Body of pancreas (tissue), 4 donors: ENCODE data around the gene ZC3HAV1. TPM values are rescaled to one million over a fixed set of nuclear protein-coding genes. Genes with fewer than 3 reads are reported as not detected.
A peak's percentile ranks its signal among the peaks of the same experiment; 100 is the strongest.

ENCODE experiments used
- ATAC-seq: fragments of 150-250 bp; one replicate; pipeline ENCODE4 v1.9.1; 2016
- DNase-seq, 4 donors: peaks; one replicate each; pipeline ENCODE4 v3.0.0-alpha.2; 2019
- H3K27ac ChIP-seq, 4 donors: fragments of 200-600 bp; sonication (generic); 1 replicate in 3 of 4; 2 replicates in 1 of 4; pipeline versions ENCODE4 v1.5.1 to v1.6.1; 2016 to 2019; ENCODE audit warnings: mild to moderate bottlenecking in 1 of 4, mixed read lengths in 1 of 4, moderate library complexity in 1 of 4
- H3K27me3 ChIP-seq, 2 donors: fragments of 200-600 bp; sonication (generic); one replicate each; pipeline ENCODE4 v1.6.0; 2016; ENCODE audit warnings: mild to moderate bottlenecking in 1 of 2
- H3K36me3 ChIP-seq, 2 donors: fragments of 200-600 bp; sonication (generic); replicated peaks in 1 of 2; 2 replicates each; pipeline ENCODE4 v1.5.1; 2016; ENCODE audit warnings: low read depth in 2 of 2; ENCODE audit not compliant: insufficient read depth in 1 of 2
- H3K4me1 ChIP-seq: fragments of 200-600 bp; sonication (generic); one replicate; pipeline ENCODE4 v1.6.0; 2016
- H3K4me3 ChIP-seq, 2 donors: fragments of 200-600 bp; sonication (generic); 1 replicate in 1 of 2; 2 replicates in 1 of 2; pipeline ENCODE4 v1.5.1; 2016 to 2019
- H3K9me3 ChIP-seq, 3 donors: fragments of 200-600 bp; sonication (generic); 1 replicate in 2 of 3; 2 replicates in 1 of 3; pipeline ENCODE4 v1.5.1; 2016
- POLR2A ChIP-seq, 3 donors: fragments of 450-650 bp; IDR thresholded peaks; one replicate each; pipeline ENCODE4 v1.6.1; 2016; ENCODE audit warnings: antibody characterized with exemption in 3 of 3, mild to moderate bottlenecking in 2 of 3
- WGBS, 2 donors: methylation state at CpG; one replicate each; pipeline ENCODE4 v1.1.5; 2017; 5-methylcytosine and 5-hydroxymethylcytosine counted together
- intact Hi-C: fragments of 100-400 bp; cut with DNase I; formaldehyde crosslinking; loops from one replicate; pipeline ENCODE4 v1.15.1; 2023
- total RNA-seq, 2 donors: library from RNA; depleted of rRNA; stranded (reverse); fragments of >200 nt; gene quantifications; one replicate each; pipeline ENCODE4 v1.1.0, GENCODE V29; 2016
- TF ChIP-seq, protein P1 (sequence below), 7 experiments: fragments of 450-650 bp in 4 of 7; fragments of 200-600 bp in 3 of 7; sonication (generic) in 3 of 7; IDR thresholded peaks; one replicate each; pipeline ENCODE4 v1.5.1; 2016 to 2019; ENCODE audit warnings: antibody characterized with exemption in 7 of 7

ZC3HAV1 gene
- total RNA-seq, 2 donors from 2014 or later = 13.5 to 14.5 TPM

- DNase-seq = no peak
- ATAC-seq = no peak
- TF ChIP-seq, protein P1, sequence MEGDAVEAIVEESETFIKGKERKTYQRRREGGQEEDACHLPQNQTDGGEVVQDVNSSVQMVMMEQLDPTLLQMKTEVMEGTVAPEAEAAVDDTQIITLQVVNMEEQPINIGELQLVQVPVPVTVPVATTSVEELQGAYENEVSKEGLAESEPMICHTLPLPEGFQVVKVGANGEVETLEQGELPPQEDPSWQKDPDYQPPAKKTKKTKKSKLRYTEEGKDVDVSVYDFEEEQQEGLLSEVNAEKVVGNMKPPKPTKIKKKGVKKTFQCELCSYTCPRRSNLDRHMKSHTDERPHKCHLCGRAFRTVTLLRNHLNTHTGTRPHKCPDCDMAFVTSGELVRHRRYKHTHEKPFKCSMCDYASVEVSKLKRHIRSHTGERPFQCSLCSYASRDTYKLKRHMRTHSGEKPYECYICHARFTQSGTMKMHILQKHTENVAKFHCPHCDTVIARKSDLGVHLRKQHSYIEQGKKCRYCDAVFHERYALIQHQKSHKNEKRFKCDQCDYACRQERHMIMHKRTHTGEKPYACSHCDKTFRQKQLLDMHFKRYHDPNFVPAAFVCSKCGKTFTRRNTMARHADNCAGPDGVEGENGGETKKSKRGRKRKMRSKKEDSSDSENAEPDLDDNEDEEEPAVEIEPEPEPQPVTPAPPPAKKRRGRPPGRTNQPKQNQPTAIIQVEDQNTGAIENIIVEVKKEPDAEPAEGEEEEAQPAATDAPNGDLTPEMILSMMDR (IDR thresholded peaks at IDR 0.05) = no peak
- intact Hi-C loops = loop anchor here (5.0 kb wide), 1 partner anchor 189 kb away; no protein-coding TSS in a partner anchor
- 80 to 82% methylated on average over 11 of the region's 11 CpGs for WGBS, 2 donors
- Histone ChIP-seq H3K4me1 (no peaks in the 10 kb centered on the region), H3K27ac (no peak overlapping the region), H3K9me3 (no peaks in the 10 kb centered on the region), H3K4me3 (no peak overlapping the region), H3K36me3 (peaks cover 7 to 31% of the 10 kb centered on the region in 2 donors), H3K27me3 (no peaks in the 10 kb centered on the region)
Observed at GRCh38 chr7:139075871-139076686, 33.4 kb downstream of the ZC3HAV1 start.

DNA sequence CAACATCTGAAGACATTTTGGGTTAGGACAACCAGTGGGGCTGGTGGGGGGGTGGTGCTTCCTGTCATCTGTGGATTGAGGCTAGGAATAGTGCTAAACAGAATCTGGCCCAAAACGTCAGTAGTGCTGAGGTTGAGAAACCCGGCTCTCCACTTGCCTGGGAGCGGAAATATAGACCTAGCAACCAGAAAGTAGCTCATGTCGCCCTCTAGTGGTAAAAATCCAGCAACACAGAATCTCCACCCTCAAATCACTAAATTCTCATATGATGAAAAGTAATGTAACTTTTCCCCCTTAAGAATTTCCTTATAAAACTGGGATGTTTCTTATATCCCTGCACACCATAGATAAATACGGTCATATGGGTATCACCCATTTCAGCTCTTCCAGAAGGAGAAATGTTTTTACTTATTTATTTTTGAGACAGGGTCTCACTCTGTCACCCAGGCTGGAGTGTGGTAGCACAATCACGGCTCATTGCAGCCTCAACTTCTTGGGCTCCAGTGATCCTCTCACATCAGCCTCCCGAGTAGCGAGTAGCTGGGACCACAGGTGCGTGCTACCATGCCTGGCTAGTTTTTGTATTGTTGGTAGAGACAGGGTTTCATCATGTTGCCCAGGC, 34.4 kb downstream of the ZC3HAV1 start:
- Histone ChIP-seq H3K27me3 (no peaks in the 10 kb centered on the region), H3K9me3 (no peaks in the 10 kb centered on the region), H3K36me3 (peaks cover 7 to 28% of the 10 kb centered on the region in 2 donors), H3K4me1 (no peaks in the 10 kb centered on the region), H3K27ac (peak overlapping the region in 1 of 4 donors; percentile 27), H3K4me3 (no peak overlapping the region)
- intact Hi-C loops = loop anchor here (5.0 kb wide), 1 partner anchor 188 kb away; no protein-coding TSS in a partner anchor
- no peak for TF ChIP-seq POLR2A (IDR thresholded peaks at IDR 0.05)
- TF ChIP-seq, protein P1 (IDR thresholded peaks at IDR 0.05) = peak; percentile 63 to 91 (median 82)
- peak; percentile 88 for ATAC-seq
- WGBS, 2 donors = 25 to 30% methylated on average over 9 of the region's 9 CpGs
- DNase-seq = peak; percentile 66 to 84 (median 74)

DNA sequence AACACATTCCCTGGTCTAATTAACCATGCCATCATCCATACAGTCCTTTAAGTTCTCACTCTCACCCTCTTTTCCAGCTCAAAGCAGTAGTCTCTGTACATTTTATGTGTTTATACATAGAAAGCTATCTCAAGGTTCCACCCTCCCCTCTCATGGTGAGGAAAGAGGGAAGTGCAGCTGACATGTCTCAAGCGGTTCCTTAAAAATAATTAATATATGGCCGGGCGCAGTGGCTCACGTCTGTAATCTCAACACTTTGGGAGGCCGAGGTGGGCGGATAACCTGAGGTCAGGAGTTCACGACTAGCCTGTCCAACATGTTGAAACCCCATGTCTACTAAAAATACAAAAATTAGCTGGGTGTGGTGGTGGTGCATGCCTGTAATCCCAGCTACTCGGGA, 36.7 kb downstream of the ZC3HAV1 start:
- 82 to 92% methylated on average over 8 of the region's 8 CpGs for WGBS, 2 donors

GRCh38 chr7:139071680-139072079, 37.8 kb downstream of the ZC3HAV1 start:
- H3K27ac ChIP-seq = no peak overlapping the region
- WGBS, 2 donors = 86 to 89% methylated on average over 3 of the region's 3 CpGs
- no peaks in the 10 kb centered on the region for H3K9me3 ChIP-seq
- no peak for DNase-seq
- no peak for ATAC-seq
- peaks cover 7 to 16% of the 10 kb centered on the region in 2 donors for H3K36me3 ChIP-seq
- no peaks in the 10 kb centered on the region for H3K27me3 ChIP-seq
- TF ChIP-seq, protein P1 (IDR thresholded peaks at IDR 0.05) = no peak
- TF ChIP-seq POLR2A (IDR thresholded peaks at IDR 0.05) = no peak
- H3K4me3 ChIP-seq = no peak overlapping the region
- H3K4me1 ChIP-seq = no peaks in the 10 kb centered on the region
- intact Hi-C loops = no loop called here

More for the DNA sequence above, 36.7 kb downstream of the ZC3HAV1 start:
- no peak for DNase-seq
- Histone ChIP-seq H3K4me1 (no peaks in the 10 kb centered on the region), H3K27me3 (no peaks in the 10 kb centered on the region), H3K36me3 (peaks cover 7 to 21% of the 10 kb centered on the region in 2 donors), H3K9me3 (no peaks in the 10 kb centered on the region), H3K27ac (no peak overlapping the region), H3K4me3 (no peak overlapping the region)
- ATAC-seq = no peak
- intact Hi-C loops = no loop called here
- no peak for TF ChIP-seq POLR2A (IDR thresholded peaks at IDR 0.05)
- TF ChIP-seq, protein P1 (IDR thresholded peaks at IDR 0.05) = no peak
